Measurements from ENCODE around the gene CACNA2D3.

CACNA2D3 gene

DNA sequence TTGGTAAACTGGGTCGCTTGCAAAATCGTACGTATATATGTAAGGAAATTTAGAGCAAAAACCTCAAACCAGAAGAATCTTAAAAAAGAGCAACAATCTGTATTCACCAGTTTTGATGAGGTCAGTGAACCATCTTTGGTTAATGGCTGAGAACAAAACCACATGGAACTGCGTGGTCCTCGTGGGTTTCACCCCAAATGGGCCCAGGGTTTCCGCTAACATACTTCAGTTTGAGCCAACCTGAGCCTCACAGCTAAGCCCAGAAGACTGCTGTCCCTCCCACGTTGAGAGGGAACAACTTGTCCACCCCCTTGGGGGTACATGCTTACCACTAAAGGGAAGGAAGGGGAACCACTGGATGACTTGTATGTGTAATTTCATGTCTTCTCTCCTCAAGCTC lies 204.6 kb downstream of the CACNA2D3 start:
- no peak overlapping the region for H3K4me3 ChIP-seq (ENCODE audit: low read length)
- no peaks in the 10 kb centered on the region for H3K36me3 ChIP-seq (ENCODE audit: insufficient read depth, low read length)
- H3K9me3 ChIP-seq (ENCODE audit: low read length): no peaks in the 10 kb centered on the region
- H3K4me1 ChIP-seq (ENCODE audit: insufficient read depth, low read length): no peaks in the 10 kb centered on the region
- no peak overlapping the region for H2AFZ ChIP-seq (ENCODE audit: low read depth, low read length)
- H3K27me3 ChIP-seq (ENCODE audit: insufficient read depth, low read length): no peaks in the 10 kb centered on the region

DNA sequence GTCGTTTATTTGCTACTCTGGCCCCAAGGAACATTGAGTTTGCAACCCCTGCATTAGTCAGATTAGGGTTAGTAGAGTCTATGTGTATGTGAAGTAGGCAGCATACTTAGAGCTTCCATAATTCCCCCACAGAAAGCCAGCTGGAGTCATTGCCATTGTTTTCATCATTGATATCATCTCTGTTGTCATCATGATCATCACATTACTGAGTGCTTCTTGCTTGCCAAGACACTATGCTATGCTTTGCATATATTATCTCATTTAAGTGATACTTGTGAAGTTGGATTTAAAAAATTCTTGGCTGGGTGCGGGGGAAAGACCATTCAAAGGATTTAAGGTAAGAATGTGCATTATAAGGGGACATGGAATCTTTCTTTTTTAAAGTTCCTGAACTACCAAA lies 209.0 kb downstream of the CACNA2D3 start:
- no peak overlapping the region for H2AFZ ChIP-seq (ENCODE audit: low read depth, low read length)
- no peaks in the 10 kb centered on the region for H3K9me3 ChIP-seq (ENCODE audit: low read length)
- H3K36me3 ChIP-seq (ENCODE audit: insufficient read depth, low read length): no peaks in the 10 kb centered on the region
- H3K4me3 ChIP-seq (ENCODE audit: low read length): no peak overlapping the region
- no peaks in the 10 kb centered on the region for H3K27me3 ChIP-seq (ENCODE audit: insufficient read depth, low read length)
- no peaks in the 10 kb centered on the region for H3K4me1 ChIP-seq (ENCODE audit: insufficient read depth, low read length)

DNA sequence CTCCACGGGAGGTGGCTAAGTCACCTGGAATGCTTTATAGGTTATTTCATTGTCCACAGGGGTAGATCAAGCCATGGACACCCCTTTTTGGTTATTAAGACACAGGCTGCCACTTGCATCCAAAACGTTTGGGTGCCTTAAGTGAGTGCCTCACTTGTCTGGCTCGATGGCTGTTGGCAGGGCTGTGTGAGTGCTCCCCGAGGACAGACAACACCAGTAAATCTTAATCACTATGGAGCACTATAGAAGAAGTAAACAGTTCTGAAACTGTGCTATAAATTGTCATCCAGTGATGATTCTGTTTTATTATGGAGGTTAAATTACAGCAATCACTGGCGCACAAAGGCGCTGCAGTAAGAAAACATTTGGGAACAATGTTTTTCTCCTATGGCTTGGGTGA lies 215.5 kb downstream of the CACNA2D3 start:
- Histone ChIP-seq H3K27me3 (ENCODE audit: insufficient read depth, low read length) (no peaks in the 10 kb centered on the region), H3K4me1 (ENCODE audit: insufficient read depth, low read length) (no peaks in the 10 kb centered on the region), H2AFZ (ENCODE audit: low read depth, low read length) (no peak overlapping the region), H3K9me3 (ENCODE audit: low read length) (no peaks in the 10 kb centered on the region), H3K4me3 (ENCODE audit: low read length) (no peak overlapping the region), H3K36me3 (ENCODE audit: insufficient read depth, low read length) (no peaks in the 10 kb centered on the region)

DNA sequence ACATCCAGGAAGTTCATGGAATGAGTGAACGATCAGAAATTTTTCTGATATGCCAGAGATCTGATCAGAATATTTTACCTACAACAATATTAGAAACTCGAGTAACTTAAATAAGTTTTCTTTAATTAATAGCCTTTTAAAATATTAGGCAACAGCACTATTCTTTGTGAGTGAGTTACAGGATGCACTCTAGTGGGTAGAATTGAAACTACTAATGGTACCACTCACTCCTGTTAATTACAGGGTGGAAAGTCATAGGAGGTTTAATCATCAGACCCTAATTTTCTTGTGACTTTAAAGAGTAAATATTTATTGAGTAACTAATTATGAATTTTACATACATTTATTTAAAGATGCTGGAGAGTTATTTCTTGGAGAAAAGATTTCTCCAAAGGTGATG lies 217.3 kb downstream of the CACNA2D3 start:
- no peaks in the 10 kb centered on the region for H3K36me3 ChIP-seq (ENCODE audit: insufficient read depth, low read length)
- no peak overlapping the region for H3K4me3 ChIP-seq (ENCODE audit: low read length)
- H3K9me3 ChIP-seq (ENCODE audit: low read length): no peaks in the 10 kb centered on the region
- no peaks in the 10 kb centered on the region for H3K27me3 ChIP-seq (ENCODE audit: insufficient read depth, low read length)
- no peak overlapping the region for H2AFZ ChIP-seq (ENCODE audit: low read depth, low read length)
- no peaks in the 10 kb centered on the region for H3K4me1 ChIP-seq (ENCODE audit: insufficient read depth, low read length)

DNA sequence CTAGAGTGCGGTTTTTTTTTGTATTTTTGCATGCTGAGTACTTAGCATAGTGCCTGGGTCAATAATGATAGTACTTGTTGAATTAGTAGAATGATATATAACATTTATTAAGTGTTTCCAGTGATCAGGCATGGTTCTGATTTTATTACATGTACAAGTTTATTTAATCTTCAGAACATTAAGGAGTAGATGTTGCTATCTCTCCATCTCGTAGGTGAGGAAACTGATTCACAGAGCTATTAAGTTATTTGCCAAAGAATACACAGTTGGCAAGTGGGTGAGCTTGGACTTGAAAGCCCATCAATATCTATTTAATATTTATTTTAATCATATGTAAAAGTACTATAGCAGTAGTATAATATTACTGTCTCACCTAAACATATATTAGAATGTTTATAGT lies 219.5 kb downstream of the CACNA2D3 start:
- Histone ChIP-seq H3K36me3 (ENCODE audit: insufficient read depth, low read length) (no peaks in the 10 kb centered on the region), H3K9me3 (ENCODE audit: low read length) (no peaks in the 10 kb centered on the region), H3K4me3 (ENCODE audit: low read length) (no peak overlapping the region), H3K4me1 (ENCODE audit: insufficient read depth, low read length) (no peaks in the 10 kb centered on the region), H3K27me3 (ENCODE audit: insufficient read depth, low read length) (no peaks in the 10 kb centered on the region), H2AFZ (ENCODE audit: low read depth, low read length) (no peak overlapping the region)

DNA sequence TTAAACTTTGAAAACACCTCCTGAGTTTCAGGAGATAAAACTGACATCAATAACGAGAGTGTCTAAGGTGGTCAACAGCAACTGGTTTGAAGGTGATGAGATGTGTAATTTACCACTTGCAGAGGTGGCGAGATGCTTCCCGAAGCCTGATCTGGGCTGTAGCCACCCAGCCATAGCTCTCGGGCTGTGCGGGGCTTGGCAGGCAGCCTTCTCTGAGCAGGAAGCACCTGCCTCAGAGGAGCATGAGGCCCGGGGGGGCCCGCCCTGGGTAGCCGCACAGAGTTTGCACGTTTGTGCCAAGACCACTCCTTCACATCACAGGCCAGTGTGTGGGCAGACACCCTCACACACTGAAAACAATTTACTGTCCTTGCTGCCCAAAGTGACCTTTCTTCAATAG lies 220.3 kb downstream of the CACNA2D3 start:
- no peaks in the 10 kb centered on the region for H3K4me1 ChIP-seq (ENCODE audit: insufficient read depth, low read length)
- H3K9me3 ChIP-seq (ENCODE audit: low read length): no peaks in the 10 kb centered on the region
- no peak overlapping the region for H2AFZ ChIP-seq (ENCODE audit: low read depth, low read length)
- no peaks in the 10 kb centered on the region for H3K27me3 ChIP-seq (ENCODE audit: insufficient read depth, low read length)
- H3K4me3 ChIP-seq (ENCODE audit: low read length): no peak overlapping the region
- H3K36me3 ChIP-seq (ENCODE audit: insufficient read depth, low read length): no peaks in the 10 kb centered on the region

DNA sequence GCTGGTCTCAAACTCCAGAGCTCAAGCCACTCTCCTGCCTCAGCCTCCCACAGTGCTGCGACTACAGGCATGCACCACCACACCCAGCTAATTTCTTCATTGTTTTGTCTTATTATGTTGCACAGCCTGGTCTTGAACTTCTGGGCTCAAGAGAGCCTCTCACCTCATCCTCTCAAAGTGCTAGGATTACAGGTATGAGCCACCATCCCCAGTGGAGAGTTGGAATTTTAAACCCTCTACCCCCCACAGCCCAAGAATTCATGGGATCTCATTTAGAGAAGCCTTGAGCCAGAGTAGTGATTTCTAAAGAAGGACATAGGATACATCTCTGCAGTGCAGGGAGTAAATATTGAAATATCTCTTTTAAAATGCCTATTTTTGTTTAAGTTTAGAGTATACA lies 221.1 kb downstream of the CACNA2D3 start:
- H2AFZ ChIP-seq (ENCODE audit: low read depth, low read length): no peak overlapping the region
- no peaks in the 10 kb centered on the region for H3K27me3 ChIP-seq (ENCODE audit: insufficient read depth, low read length)
- H3K4me1 ChIP-seq (ENCODE audit: insufficient read depth, low read length): no peaks in the 10 kb centered on the region
- no peaks in the 10 kb centered on the region for H3K9me3 ChIP-seq (ENCODE audit: low read length)
- H3K36me3 ChIP-seq (ENCODE audit: insufficient read depth, low read length): no peaks in the 10 kb centered on the region
- H3K4me3 ChIP-seq (ENCODE audit: low read length): no peak overlapping the region

DNA sequence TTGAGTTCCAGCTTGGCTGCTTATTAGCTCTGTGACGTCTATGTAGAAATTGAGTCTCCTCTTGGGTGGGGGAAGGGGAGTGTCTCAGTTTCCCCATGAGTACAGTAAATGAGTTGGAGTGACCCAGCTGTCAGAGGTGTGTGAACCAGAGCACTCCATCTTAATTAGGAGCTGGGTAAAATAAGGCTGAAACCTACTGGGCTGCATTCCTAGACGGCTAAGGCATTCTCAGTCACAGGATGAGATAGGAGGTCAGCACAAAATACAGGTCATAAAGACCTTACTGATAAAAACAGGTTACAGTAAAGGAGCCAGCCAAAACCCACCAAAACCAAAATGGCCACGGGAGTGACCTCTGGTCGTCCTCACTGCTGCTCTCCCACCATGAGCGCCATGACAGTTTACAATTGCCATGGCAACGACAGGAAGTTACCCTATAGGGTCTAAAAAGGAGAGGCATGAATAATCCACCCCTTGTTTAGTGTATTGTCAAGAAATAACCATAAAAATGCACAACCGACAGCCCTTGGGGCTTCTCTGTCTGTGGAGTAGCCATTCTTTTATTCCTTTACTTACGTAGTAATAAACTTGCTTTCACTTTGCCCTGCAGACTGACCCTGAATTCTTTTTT lies 222.4 kb downstream of the CACNA2D3 start:
- no peaks in the 10 kb centered on the region for H3K9me3 ChIP-seq (ENCODE audit: low read length)
- H3K36me3 ChIP-seq (ENCODE audit: insufficient read depth, low read length): no peaks in the 10 kb centered on the region
- no peak overlapping the region for H2AFZ ChIP-seq (ENCODE audit: low read depth, low read length)
- no peaks in the 10 kb centered on the region for H3K4me1 ChIP-seq (ENCODE audit: insufficient read depth, low read length)
- no peak overlapping the region for H3K4me3 ChIP-seq (ENCODE audit: low read length)
- H3K27me3 ChIP-seq (ENCODE audit: insufficient read depth, low read length): no peaks in the 10 kb centered on the region

DNA sequence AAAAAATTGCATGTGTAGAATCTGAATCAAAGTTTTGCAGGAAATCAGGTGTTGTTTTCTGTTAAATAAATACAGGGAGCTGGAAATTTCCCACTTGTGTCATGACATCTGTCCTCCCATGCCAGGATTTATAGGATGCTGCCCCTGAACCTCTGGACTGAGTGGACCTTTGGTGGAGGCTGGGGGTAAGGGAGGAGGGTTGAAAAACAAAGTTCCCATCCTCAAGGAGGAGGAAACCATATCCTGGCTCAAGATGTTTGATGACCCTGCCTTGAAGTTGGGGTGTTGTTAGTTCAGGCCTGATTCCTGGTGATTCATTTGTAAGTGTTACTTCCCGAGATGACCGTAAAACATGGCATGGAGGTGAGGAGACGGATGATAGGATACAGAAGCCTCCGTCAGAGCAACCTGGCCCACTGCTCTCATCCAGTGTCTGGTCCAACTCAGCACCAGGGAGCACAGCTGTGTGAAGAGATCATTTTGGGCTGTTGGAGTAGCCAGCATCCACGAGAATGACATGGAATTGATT lies 223.6 kb downstream of the CACNA2D3 start:
- Histone ChIP-seq H3K27me3 (ENCODE audit: insufficient read depth, low read length) (no peaks in the 10 kb centered on the region), H3K36me3 (ENCODE audit: insufficient read depth, low read length) (no peaks in the 10 kb centered on the region), H2AFZ (ENCODE audit: low read depth, low read length) (no peak overlapping the region), H3K4me1 (ENCODE audit: insufficient read depth, low read length) (no peaks in the 10 kb centered on the region), H3K9me3 (ENCODE audit: low read length) (no peaks in the 10 kb centered on the region), H3K4me3 (ENCODE audit: low read length) (no peak overlapping the region)

DNA sequence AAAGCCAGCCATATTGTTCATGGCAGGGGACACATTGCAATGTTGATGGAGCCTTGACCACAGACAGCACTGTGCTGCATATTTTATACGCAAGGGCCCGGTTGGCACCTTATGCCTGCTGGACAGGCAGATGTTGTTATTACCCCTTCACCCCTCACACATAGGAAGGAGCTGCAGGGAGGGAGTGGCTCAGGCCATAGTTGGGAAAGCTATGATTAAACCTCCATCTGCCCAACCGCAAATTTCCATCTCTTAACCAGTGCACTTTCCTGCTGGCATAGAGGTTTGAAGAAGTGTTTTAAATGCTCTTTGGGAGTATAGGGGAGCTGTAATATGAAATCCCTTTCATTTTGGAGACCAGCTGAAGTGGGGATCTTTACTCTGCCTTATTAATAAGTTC lies 224.7 kb downstream of the CACNA2D3 start:
- no peaks in the 10 kb centered on the region for H3K27me3 ChIP-seq (ENCODE audit: insufficient read depth, low read length)
- no peak overlapping the region for H3K4me3 ChIP-seq (ENCODE audit: low read length)
- no peaks in the 10 kb centered on the region for H3K9me3 ChIP-seq (ENCODE audit: low read length)
- no peaks in the 10 kb centered on the region for H3K36me3 ChIP-seq (ENCODE audit: insufficient read depth, low read length)
- no peaks in the 10 kb centered on the region for H3K4me1 ChIP-seq (ENCODE audit: insufficient read depth, low read length)
- H2AFZ ChIP-seq (ENCODE audit: low read depth, low read length): no peak overlapping the region

DNA sequence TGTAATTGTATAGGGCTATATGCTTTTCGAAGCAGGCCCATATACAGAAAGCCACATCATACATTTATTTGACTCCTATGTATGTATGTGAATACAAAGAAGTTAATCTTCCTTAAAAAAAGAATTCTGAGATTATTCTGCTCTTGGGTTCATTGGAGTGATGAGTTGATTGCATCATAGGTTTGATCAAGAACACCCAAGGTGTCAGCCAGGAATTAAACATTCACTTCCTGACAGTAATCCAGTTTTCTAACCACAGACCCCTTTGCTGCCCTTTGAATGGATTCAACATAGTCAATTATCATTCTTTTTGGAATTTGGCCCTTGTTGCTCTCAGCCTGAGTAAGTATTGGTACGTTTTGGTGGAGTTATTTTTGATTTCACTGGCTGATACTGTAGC lies 225.6 kb downstream of the CACNA2D3 start:
- no peaks in the 10 kb centered on the region for H3K27me3 ChIP-seq (ENCODE audit: insufficient read depth, low read length)
- no peaks in the 10 kb centered on the region for H3K9me3 ChIP-seq (ENCODE audit: low read length)
- no peaks in the 10 kb centered on the region for H3K4me1 ChIP-seq (ENCODE audit: insufficient read depth, low read length)
- H3K36me3 ChIP-seq (ENCODE audit: insufficient read depth, low read length): no peaks in the 10 kb centered on the region
- H3K4me3 ChIP-seq (ENCODE audit: low read length): no peak overlapping the region
- no peak overlapping the region for H2AFZ ChIP-seq (ENCODE audit: low read depth, low read length)

DNA sequence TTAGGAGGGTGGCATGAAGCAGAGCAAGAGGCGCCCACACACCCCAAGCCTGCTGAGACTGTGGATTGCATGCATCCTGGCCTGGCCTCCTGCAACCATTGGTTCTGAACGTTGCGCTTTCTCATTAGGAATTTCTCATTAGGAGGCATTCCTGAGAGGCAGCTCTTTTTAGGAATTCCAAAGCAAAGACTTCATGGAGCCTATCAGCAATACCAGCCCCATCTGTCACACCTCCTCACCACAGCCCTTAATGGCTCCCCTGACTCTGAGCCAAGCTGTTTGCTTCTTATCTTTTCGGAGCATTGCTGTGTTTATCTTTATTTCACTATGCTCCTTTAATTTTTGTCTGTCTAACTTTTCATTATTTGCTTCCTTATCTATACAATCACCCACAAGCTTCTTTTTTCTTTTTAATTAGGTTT lies 226.9 kb downstream of the CACNA2D3 start:
- Histone ChIP-seq H3K4me1 (ENCODE audit: insufficient read depth, low read length) (no peaks in the 10 kb centered on the region), H3K36me3 (ENCODE audit: insufficient read depth, low read length) (no peaks in the 10 kb centered on the region), H3K9me3 (ENCODE audit: low read length) (no peaks in the 10 kb centered on the region), H3K4me3 (ENCODE audit: low read length) (no peak overlapping the region), H2AFZ (ENCODE audit: low read depth, low read length) (no peak overlapping the region), H3K27me3 (ENCODE audit: insufficient read depth, low read length) (no peaks in the 10 kb centered on the region)

DNA sequence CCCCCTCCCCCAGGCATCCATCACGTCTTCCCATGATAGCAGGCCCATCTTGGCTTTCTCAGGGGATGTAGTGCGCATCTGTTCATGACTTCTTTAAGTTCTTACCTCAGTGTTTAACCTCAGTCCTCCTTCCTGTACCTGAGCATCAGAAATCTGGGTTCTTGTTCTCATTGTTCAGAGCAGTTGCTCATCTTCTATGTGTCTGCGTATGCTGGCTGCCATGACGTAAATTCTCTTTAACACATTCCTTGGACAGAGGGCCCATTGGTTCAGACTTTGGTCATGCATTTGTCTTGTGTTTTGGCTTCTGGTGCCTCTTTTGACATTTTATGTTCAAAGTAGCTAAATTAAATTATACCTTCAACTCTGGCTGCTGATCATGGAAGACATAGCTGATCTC lies 227.3 kb downstream of the CACNA2D3 start:
- H3K9me3 ChIP-seq (ENCODE audit: low read length): no peaks in the 10 kb centered on the region
- no peaks in the 10 kb centered on the region for H3K27me3 ChIP-seq (ENCODE audit: insufficient read depth, low read length)
- no peaks in the 10 kb centered on the region for H3K4me1 ChIP-seq (ENCODE audit: insufficient read depth, low read length)
- no peak overlapping the region for H3K4me3 ChIP-seq (ENCODE audit: low read length)
- no peak overlapping the region for H2AFZ ChIP-seq (ENCODE audit: low read depth, low read length)
- H3K36me3 ChIP-seq (ENCODE audit: insufficient read depth, low read length): no peaks in the 10 kb centered on the region

DNA sequence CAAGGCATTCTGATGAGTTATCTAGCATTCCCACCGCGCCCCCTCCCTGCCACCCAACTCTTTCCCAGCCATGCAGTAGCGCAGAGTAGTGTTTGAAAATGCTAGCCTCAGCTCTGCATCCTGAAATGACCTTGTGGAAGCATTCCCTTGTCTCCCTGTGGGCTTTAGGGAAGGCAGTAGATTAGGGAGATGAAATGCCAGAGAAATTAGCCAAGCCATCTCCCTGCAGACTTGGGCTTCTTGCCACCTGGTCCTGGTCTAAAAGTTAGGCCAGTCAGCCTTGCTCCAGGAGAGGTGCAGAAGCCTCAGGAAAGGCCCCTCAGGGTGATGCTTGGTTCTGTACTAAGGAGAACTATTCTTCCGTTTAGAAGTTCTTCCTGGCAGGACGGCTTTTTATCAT lies 231.2 kb downstream of the CACNA2D3 start:
- Histone ChIP-seq H2AFZ (ENCODE audit: low read depth, low read length) (no peak overlapping the region), H3K4me1 (ENCODE audit: insufficient read depth, low read length) (no peaks in the 10 kb centered on the region), H3K27me3 (ENCODE audit: insufficient read depth, low read length) (no peaks in the 10 kb centered on the region), H3K36me3 (ENCODE audit: insufficient read depth, low read length) (no peaks in the 10 kb centered on the region), H3K9me3 (ENCODE audit: low read length) (no peaks in the 10 kb centered on the region), H3K4me3 (ENCODE audit: low read length) (no peak overlapping the region)
